SK-N-SH (cell line): ENCODE results near the gene UBAP1L. TPM values are rescaled to one million over a fixed set of nuclear protein-coding genes. Genes with fewer than 3 reads are reported as not detected.

Experiments
- CTCF ChIA-PET: fragments of 300-600, 350-600 bp; formaldehyde crosslinking; extraction: SDS; loops from one replicate; lab custom pipeline; 2021; lab: Yijun Ruan, JAX
- POLR2A ChIA-PET: fragments of 350-600 bp; sonication (Branson Sonifier 250); formaldehyde crosslinking; extraction: SDS; loops from one replicate; lab custom pipeline; 2020; ENCODE audit warnings: antibody characterized with exemption, inconsistent platforms; lab: Yijun Ruan, JAX
- DNase-seq: peaks from one replicate; pipeline ENCODE4 v3.0.0; 2012
- H2AFZ ChIP-seq: fragments of 200-600 bp; sonication (generic); 2 replicates; pipeline ENCODE4 v1.8.1; 2016; ENCODE audit warnings: antibody characterized with exemption, mild to moderate bottlenecking, low read depth
- H3F3A ChIP-seq: fragments of 200-600 bp; sonication (generic); replicated peaks from 2 replicates; pipeline ENCODE3; 2016; ENCODE audit warnings: antibody characterized with exemption, mild to moderate bottlenecking; ENCODE audit not compliant: insufficient read depth
- H3K27ac ChIP-seq, 2 experiments: fragments of 200-500 bp in 1 of 2; fragments of 200-600 bp in 1 of 2; sonication (Bioruptor generic) in 1 of 2; sonication (generic), shearing (Covaris generic) in 1 of 2; 2 replicates each; pipeline versions ENCODE4 v1.5.1 to v1.6.1; 2014 to 2016; ENCODE audit warnings: low read depth in 2 of 2, inconsistent platforms in 1 of 2, low read length in 1 of 2, mild to moderate bottlenecking in 1 of 2, mixed read lengths in 1 of 2
- H3K27me3 ChIP-seq: fragments of 200-600 bp; sonication (generic), shearing (Covaris generic); 2 replicates; pipeline ENCODE4 v1.6.1; 2016; ENCODE audit warnings: mixed run types; ENCODE audit not compliant: insufficient read depth
- H3K36me3 ChIP-seq, 2 experiments: fragments of 200-500 bp in 1 of 2; fragments of 200-600 bp in 1 of 2; sonication (Bioruptor generic) in 1 of 2; sonication (generic) in 1 of 2; replicated peaks in 1 of 2; 2 replicates each; pipeline versions ENCODE3 to v1.5.1; 2014 to 2016; ENCODE audit warnings: low read length in 1 of 2, mild to moderate bottlenecking in 1 of 2; ENCODE audit not compliant: insufficient read depth in 2 of 2, control insufficient read depth in 1 of 2
- H3K4me1 ChIP-seq, 2 experiments: fragments of 200-500 bp in 1 of 2; fragments of 200-600 bp in 1 of 2; sonication (Bioruptor generic) in 1 of 2; sonication (generic), shearing (Covaris generic) in 1 of 2; 2 replicates each; pipeline versions ENCODE4 v1.5.1 to v1.6.1; 2014 to 2016; ENCODE audit warnings: low read depth in 1 of 2, low read length in 1 of 2, mixed run types in 1 of 2; ENCODE audit not compliant: insufficient read depth in 2 of 2, control insufficient read depth in 1 of 2
- H3K4me2 ChIP-seq: fragments of 200-600 bp; sonication (generic), shearing (Covaris generic); 2 replicates; pipeline ENCODE4 v1.6.1; 2017; ENCODE audit warnings: mixed run types
- H3K4me3 ChIP-seq, 2 experiments: fragments of 200-500 bp in 1 of 2; fragments of 200-600 bp in 1 of 2; sonication (Bioruptor generic) in 1 of 2; sonication (generic), shearing (Covaris generic) in 1 of 2; 2 replicates each; pipeline versions ENCODE4 v1.5.1 to v1.8.1; 2014 to 2016; ENCODE audit warnings: low read depth in 2 of 2, inconsistent platforms in 1 of 2, low read length in 1 of 2, mild to moderate bottlenecking in 1 of 2, mixed read lengths in 1 of 2, moderate library complexity in 1 of 2
- H3K79me2 ChIP-seq: fragments of 200-600 bp; sonication (generic); 2 replicates; pipeline ENCODE4 v1.8.1; 2017; ENCODE audit warnings: mild to moderate bottlenecking; ENCODE audit not compliant: insufficient read depth
- H3K9ac ChIP-seq: fragments of 200-600 bp; sonication (generic); 2 replicates; pipeline ENCODE4 v1.6.1; 2017; ENCODE audit warnings: mixed run types
- H3K9me2 ChIP-seq: fragments of 200-600 bp; sonication (generic); 2 replicates; pipeline ENCODE4 v1.6.1; 2017; ENCODE audit warnings: mixed run types
- H3K9me3 ChIP-seq: fragments of 200-600 bp; sonication (generic); 2 replicates; pipeline ENCODE4 v1.6.1; 2017; ENCODE audit warnings: mixed run types, mild to moderate bottlenecking, moderate library complexity
- H4K20me1 ChIP-seq: fragments of 200-600 bp; sonication (generic); 2 replicates; pipeline ENCODE4 v1.6.1; 2017; ENCODE audit warnings: mild to moderate bottlenecking, mixed run types; ENCODE audit not compliant: insufficient read depth
- ELF1 ChIP-seq: IDR thresholded peaks from 2 replicates; pipeline ENCODE4 v1.4.0; 2012
- MEF2A ChIP-seq: IDR thresholded peaks from 2 replicates; pipeline ENCODE4 v1.4.0; 2012; ENCODE audit warnings: low read depth, borderline replicate concordance
- MXI1 ChIP-seq: IDR thresholded peaks from 2 replicates; pipeline ENCODE4 v1.6.1; 2012; ENCODE audit warnings: mild to moderate bottlenecking, low read depth, low read length, improper control_type of control experiment
- NFIC ChIP-seq: IDR thresholded peaks from 2 replicates; pipeline ENCODE4 v1.4.0; 2012; ENCODE audit warnings: borderline replicate concordance
- NRF1 ChIP-seq: IDR thresholded peaks from 2 replicates; pipeline ENCODE4 v1.6.1; 2012; ENCODE audit warnings: low read depth, mild to moderate bottlenecking, low read length
- RCOR1 ChIP-seq: fragments of 150-350 bp; IDR thresholded peaks from 2 replicates; pipeline ENCODE4 v1.6.1; 2017; ENCODE audit warnings: antibody characterized with exemption, low read length
- SMC3 ChIP-seq: IDR thresholded peaks from 2 replicates; pipeline ENCODE4 v1.6.1; 2012; ENCODE audit warnings: low read depth, low read length, improper control_type of control experiment
- TAF1 ChIP-seq: IDR thresholded peaks from 2 replicates; pipeline ENCODE4 v1.6.1; 2012; ENCODE audit warnings: low read depth, mild to moderate bottlenecking, low read length, moderate library complexity, borderline replicate concordance
- TCF12 ChIP-seq: IDR thresholded peaks from 2 replicates; pipeline ENCODE4 v1.4.0; 2012
- WGBS: methylation state at CpG from one replicate; pipeline ENCODE4 v1.1.6; 2017; ENCODE audit warnings: low lambda C conversion rate; 5-methylcytosine and 5-hydroxymethylcytosine counted together
- polyA plus RNA-seq, 3 experiments: library from polyadenylated mRNA; depleted of rRNA; stranded (reverse); fragments of >200 nt; gene quantifications; 2 replicates each; pipeline ENCODE4 v1.2.3, GENCODE V29; 2012
- TF ChIP-seq, protein P1 (sequence below): IDR thresholded peaks from 2 replicates; pipeline ENCODE4 v1.6.1; 2012; ENCODE audit warnings: mild to moderate bottlenecking, low read depth, low read length, moderate library complexity
- TF ChIP-seq, protein P2 (sequence below): IDR thresholded peaks from 2 replicates; pipeline ENCODE4 v1.4.0; 2012; ENCODE audit warnings: low read depth
- TF ChIP-seq, protein P3 (sequence below): IDR thresholded peaks from 2 replicates; pipeline ENCODE4 v1.4.0; 2012; ENCODE audit warnings: low read depth, borderline replicate concordance
- TF ChIP-seq, protein P4 (sequence below): fragments of 150-350 bp; IDR thresholded peaks from 2 replicates; pipeline ENCODE4 v1.6.1; 2016; ENCODE audit warnings: mild to moderate bottlenecking, low read depth, low read length
- TF ChIP-seq, protein P5 (sequence below): IDR thresholded peaks from 2 replicates; pipeline ENCODE4; 2012

UBAP1L gene
- 1.8 and 1.9 TPM in 2 replicates for polyA plus RNA-seq (2012; rRNA removed)
- polyA plus RNA-seq (2012; cell fraction: cytosol; rRNA removed) = 0.10 and 0.22 TPM in 2 replicates
- polyA plus RNA-seq (2012; cell fraction: nucleus; rRNA removed) = 18.2 and 24.4 TPM in 2 replicates

DNA sequence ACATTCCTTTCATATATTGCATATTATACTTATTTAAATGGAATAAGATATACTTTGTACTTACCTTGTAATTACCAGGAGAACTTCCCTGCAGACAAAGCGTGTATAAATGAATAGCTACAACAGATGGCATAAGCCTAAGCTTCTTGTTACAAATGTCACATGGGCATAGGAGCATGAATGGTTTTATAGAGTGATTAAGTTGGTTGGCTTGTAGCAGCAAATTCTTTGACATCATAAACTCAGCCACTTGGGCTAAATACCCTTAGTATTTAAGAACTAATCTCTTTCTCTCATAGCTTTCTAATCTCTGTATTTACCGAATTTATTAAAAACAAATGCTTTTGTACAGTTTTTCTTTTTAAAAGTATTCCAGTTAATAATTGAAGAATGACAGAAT is at the start of gene UBAP1L:
Gene UBAP1L (minus strand): TSS at position 115 of the 400 bp plus-strand sequence. CDS start 8,985 bp downstream, outside the sequence.
- WGBS = 73% methylated on average over 2 of the region's 2 CpGs
- no peak within 1 kb of the TSS for H3K9ac ChIP-seq
- DNase-seq = no peak
- no peak within 1 kb of the TSS for H3K27ac ChIP-seq
- H3K36me3 ChIP-seq = peaks cover 53 to 56% of the 10 kb centered on the region in 2 experiments
- ChIA-PET CTCF (interaction anchor here (1.0 to 2.4 kb wide), 6 partner anchors 11 to 60 kb away, joined by 3 to 15 read pairs (median 6); partner anchors contain the start of gene PDCD7), POLR2A (interaction anchor here (1.3 kb wide), 1 partner anchor 28 kb away, joined by 3 read pairs; no protein-coding TSS in a partner anchor)
- no peak within 1 kb of the TSS for H3K4me2 ChIP-seq
- H2AFZ ChIP-seq = no peak within 1 kb of the TSS
- H3K27me3 ChIP-seq = no peaks in the 10 kb centered on the region
- peaks cover 16% of the 10 kb centered on the region for H3F3A ChIP-seq
- H4K20me1 ChIP-seq = no peaks in the 10 kb centered on the region
- H3K9me2 ChIP-seq = no peaks in the 10 kb centered on the region
- peaks cover 0 to 2% of the 10 kb centered on the region in 2 experiments; a peak in 1 of 4 replicates for H3K4me1 ChIP-seq
- no peak within 1 kb of the TSS for H3K4me3 ChIP-seq
- TF ChIP-seq NRF1 (no peak), ELF1 (no peak), RCOR1 (no peak), MEF2A (no peak), NFIC (no peak), TAF1 (no peak), TCF12 (no peak), SMC3 (no peak), MXI1 (no peak)
- TF ChIP-seq, protein P1, sequence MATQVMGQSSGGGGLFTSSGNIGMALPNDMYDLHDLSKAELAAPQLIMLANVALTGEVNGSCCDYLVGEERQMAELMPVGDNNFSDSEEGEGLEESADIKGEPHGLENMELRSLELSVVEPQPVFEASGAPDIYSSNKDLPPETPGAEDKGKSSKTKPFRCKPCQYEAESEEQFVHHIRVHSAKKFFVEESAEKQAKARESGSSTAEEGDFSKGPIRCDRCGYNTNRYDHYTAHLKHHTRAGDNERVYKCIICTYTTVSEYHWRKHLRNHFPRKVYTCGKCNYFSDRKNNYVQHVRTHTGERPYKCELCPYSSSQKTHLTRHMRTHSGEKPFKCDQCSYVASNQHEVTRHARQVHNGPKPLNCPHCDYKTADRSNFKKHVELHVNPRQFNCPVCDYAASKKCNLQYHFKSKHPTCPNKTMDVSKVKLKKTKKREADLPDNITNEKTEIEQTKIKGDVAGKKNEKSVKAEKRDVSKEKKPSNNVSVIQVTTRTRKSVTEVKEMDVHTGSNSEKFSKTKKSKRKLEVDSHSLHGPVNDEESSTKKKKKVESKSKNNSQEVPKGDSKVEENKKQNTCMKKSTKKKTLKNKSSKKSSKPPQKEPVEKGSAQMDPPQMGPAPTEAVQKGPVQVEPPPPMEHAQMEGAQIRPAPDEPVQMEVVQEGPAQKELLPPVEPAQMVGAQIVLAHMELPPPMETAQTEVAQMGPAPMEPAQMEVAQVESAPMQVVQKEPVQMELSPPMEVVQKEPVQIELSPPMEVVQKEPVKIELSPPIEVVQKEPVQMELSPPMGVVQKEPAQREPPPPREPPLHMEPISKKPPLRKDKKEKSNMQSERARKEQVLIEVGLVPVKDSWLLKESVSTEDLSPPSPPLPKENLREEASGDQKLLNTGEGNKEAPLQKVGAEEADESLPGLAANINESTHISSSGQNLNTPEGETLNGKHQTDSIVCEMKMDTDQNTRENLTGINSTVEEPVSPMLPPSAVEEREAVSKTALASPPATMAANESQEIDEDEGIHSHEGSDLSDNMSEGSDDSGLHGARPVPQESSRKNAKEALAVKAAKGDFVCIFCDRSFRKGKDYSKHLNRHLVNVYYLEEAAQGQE = no peak
- TF ChIP-seq, protein P2, sequence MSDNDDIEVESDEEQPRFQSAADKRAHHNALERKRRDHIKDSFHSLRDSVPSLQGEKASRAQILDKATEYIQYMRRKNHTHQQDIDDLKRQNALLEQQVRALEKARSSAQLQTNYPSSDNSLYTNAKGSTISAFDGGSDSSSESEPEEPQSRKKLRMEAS = no peak
- TF ChIP-seq, protein P3, sequence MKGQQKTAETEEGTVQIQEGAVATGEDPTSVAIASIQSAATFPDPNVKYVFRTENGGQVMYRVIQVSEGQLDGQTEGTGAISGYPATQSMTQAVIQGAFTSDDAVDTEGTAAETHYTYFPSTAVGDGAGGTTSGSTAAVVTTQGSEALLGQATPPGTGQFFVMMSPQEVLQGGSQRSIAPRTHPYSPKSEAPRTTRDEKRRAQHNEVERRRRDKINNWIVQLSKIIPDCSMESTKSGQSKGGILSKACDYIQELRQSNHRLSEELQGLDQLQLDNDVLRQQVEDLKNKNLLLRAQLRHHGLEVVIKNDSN = no peak
- TF ChIP-seq, protein P4, sequence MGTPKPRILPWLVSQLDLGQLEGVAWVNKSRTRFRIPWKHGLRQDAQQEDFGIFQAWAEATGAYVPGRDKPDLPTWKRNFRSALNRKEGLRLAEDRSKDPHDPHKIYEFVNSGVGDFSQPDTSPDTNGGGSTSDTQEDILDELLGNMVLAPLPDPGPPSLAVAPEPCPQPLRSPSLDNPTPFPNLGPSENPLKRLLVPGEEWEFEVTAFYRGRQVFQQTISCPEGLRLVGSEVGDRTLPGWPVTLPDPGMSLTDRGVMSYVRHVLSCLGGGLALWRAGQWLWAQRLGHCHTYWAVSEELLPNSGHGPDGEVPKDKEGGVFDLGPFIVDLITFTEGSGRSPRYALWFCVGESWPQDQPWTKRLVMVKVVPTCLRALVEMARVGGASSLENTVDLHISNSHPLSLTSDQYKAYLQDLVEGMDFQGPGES = no peak
- TF ChIP-seq, protein P5, sequence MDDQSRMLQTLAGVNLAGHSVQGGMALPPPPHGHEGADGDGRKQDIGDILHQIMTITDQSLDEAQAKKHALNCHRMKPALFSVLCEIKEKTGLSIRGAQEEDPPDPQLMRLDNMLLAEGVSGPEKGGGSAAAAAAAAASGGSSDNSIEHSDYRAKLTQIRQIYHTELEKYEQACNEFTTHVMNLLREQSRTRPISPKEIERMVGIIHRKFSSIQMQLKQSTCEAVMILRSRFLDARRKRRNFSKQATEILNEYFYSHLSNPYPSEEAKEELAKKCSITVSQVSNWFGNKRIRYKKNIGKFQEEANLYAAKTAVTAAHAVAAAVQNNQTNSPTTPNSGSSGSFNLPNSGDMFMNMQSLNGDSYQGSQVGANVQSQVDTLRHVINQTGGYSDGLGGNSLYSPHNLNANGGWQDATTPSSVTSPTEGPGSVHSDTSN = no peak
- peaks cover 4% of the 10 kb centered on the region; the same call in 1 of the 2 replicates for H3K79me2 ChIP-seq
- no peaks in the 10 kb centered on the region for H3K9me3 ChIP-seq
